SKM-1 treated with dmso at 0.1 percent for 144 hours (cell line): ENCODE data around the gene DNASE1L2.

Experiments
- DNase-seq: peaks from one replicate; lab custom pipeline; 2025; ENCODE audit not compliant: unreplicated experiment; lab: John Stamatoyannopoulos, UW

Gene DNASE1L2

GRCh38 chr16:2223221-2223941 is 12.9 kb upstream of the DNASE1L2 start, which contains the start of gene E4F1:
Gene E4F1, plus strand, starts transcription at chr16:2223591. Its CDS starts 23 bp downstream, at chr16:2223614.
- peak; percentile 98 for DNase-seq

DNA sequence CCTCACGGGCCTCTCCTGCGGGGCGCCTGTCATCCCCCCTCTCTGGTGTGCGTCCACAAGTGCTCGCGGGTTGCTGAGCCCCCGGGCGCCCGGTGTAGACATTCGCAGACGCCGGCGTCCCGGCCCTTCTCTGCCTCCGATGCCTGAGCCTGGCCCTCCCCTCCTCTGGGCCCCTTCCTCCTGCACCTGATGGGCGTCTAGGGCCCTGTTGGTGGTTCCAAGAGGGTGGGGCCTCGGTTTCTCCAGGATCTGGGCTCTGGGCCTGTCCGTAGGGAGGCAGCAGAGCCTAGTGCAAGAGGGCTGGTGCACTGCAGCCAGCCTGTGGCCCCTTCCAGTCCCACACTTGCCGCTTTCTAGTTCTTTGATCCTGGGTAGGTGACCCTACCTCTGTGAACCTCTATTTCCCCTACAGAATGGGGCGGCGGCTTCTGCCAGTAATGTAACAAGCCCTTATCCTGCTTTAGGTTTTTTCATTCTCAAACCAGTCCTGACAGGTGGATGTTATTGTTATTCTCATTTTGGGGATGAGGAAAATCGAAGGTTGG is 12.2 kb upstream of the DNASE1L2 start:
- no peak for DNase-seq

DNA sequence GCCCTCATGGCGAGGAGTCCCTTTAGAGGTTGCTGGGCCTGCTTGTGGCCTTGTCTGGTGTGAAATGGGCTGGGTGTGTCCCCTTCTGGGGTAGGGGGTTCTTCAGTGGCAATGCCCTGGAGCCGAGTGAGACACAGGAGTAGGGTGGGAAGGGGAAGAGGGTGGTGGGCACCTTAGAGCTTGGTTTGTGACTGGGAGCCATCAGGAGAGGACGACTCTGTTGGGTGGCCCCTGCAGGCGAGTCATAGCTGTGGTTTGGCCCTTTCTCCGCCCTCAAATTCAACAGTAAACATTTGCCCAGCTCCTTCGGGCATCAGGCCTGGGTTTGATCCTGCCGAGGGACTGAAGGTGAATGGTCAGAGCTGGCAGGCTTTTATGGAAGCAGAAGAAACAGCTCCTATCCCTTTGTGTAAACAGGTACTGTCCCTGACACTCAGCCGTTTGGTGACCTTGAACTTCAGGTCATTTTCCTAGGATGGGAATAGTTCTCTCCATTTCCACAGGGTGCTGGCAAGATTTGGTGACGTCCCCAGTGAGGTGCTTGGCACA is 9.9 kb upstream of the DNASE1L2 start:
- no peak for DNase-seq

- no peak for DNase-seq
These were observed 9.3 kb upstream of the DNASE1L2 start for GRCh38 chr16:2226918-2227317.

GRCh38 chr16:2228161-2228824 is 8.0 kb upstream of the DNASE1L2 start:
- no peak for DNase-seq

DNA sequence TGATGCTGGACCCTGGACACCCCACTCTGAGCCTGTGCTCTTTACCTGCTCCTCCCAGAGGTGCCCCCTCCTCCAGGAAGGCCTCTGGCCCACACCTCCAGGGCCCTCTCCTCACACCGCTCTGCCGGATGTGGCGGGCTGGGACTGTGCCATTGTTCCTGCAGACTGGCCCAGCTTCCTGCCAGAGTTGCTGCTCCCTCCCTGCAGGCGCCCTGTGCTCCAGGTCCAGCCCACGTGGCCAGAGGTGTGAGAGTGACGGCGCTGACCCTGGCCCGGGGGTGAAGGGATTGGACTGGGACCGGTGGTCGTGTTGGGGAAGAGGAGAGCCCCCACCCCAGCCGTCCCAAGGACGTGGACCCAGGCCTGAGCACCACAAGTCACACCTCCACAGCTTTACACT is 7.2 kb upstream of the DNASE1L2 start:
- DNase-seq = no peak

- no peak for DNase-seq
These were observed 6.5 kb upstream of the DNASE1L2 start for GRCh38 chr16:2229632-2230250.

- DNase-seq = no peak
These were observed 5.9 kb upstream of the DNASE1L2 start for GRCh38 chr16:2230376-2230775.

DNA sequence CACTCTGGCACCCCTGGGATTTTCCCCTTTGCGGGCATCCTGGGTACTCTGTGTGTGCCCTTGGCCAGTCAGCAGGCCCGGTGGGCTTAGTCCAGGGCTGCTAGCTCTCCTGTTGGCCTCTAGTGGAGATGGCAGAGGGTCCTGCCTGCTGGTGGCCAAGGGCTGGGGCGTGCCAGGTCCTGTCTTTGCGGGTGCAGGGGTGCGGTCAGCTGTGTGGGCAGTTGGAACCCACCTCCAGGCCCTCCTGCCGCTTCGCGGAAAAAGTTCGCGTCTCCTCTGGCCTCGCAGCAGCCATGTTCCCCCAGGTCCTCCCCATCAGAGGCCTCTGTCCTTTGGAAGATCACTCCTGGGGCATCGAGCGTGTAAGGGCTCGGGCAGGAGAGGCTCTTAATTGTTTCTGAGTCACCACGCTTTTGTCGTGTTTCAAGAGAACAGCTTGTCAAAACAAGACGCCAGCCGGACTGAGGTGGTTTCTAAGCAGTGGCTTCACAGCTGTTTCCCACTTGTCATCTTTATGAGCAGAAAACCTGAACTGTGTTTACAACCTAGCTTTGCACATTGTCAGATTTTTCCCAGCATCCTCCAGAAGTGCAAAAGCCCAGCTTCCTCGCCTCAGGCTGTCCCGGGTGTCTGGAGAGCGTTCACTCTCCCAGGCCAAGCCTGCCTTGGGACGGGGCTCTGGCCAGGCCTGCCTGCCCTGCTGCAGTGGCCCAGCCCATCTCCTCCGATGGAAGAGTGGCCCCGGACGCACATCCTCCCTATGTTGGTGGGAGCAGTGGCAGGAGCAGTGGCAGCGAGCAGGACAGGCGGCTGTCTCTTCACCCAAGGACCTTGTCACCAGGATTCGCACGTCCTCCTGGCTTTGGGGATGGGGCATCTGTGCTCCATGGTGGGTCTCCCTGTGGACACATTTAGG is 5.0 kb upstream of the DNASE1L2 start:
- no peak for DNase-seq

DNA sequence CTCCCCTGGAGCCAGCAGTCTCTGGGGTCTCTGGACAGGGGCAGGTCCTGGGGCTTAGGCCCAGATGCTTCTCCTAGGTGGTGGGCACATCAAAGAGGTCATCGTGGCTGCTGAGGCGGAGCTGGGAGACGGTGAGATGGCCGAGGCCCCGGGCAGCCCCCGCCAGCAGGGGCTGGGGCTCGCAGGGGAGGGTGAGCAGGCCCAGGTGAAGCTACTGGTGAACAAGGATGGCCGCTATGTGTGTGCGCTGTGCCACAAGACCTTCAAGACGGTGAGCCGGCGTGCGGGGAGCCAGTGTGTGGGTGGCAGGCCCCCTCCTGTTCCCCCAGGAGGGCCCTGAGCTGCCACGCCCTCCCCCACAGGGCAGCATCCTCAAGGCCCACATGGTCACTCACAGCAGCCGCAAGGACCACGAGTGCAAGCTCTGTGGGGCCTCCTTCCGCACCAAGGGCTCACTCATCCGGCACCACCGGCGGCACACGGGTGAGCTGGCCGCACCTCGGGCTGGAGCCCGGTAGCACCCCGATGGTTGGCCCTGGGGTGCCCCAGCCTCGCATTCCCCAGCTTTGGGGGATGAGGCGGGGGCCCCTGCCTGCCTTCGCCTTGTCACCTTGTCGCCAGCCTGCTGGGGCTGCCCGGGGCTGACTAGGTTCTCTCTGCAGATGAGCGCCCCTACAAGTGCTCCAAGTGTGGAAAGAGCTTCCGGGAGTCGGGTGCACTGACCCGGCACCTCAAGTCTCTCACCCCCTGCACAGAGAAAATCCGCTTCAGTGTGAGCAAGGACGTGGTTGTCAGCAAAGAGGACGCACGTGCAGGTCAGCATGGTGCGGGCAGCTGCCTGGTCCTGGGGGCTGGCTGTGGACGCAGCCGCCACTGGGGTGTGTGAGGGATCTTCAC is 3.9 kb upstream of the DNASE1L2 start:
- no peak for DNase-seq

DNA sequence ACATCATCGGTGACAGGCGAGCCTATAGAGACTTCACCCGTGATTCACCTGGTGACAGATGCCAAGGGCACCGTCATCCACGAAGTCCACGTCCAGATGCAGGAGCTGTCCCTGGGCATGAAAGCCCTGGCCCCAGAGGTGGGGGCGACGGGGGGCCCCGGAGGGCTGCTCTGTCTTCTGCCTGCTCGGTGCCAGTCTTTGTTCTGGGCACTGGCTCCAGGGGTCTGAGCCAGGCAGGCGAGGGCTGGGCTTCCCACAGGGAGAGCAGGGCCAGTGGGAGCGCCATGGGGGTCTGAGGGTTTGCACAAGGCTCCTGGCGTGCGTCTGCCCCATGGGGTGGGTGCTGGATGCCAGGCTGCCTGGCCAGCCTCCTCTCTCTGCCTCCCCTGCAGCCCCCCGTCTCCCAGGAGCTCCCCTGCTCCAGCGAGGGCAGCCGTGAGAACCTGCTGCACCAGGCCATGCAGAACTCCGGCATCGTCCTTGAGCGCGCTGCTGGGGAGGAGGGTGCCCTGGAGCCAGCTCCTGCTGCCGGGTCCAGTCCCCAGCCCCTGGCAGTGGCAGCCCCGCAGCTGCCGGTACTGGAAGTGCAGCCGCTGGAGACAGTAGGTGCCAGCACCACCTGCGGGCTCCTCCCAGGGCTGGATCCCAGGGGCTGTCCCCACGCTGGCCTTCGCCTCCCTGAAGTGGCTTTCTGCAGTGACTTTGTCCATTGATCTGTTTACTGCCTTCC is 3.0 kb upstream of the DNASE1L2 start:
- no peak for DNase-seq

DNA sequence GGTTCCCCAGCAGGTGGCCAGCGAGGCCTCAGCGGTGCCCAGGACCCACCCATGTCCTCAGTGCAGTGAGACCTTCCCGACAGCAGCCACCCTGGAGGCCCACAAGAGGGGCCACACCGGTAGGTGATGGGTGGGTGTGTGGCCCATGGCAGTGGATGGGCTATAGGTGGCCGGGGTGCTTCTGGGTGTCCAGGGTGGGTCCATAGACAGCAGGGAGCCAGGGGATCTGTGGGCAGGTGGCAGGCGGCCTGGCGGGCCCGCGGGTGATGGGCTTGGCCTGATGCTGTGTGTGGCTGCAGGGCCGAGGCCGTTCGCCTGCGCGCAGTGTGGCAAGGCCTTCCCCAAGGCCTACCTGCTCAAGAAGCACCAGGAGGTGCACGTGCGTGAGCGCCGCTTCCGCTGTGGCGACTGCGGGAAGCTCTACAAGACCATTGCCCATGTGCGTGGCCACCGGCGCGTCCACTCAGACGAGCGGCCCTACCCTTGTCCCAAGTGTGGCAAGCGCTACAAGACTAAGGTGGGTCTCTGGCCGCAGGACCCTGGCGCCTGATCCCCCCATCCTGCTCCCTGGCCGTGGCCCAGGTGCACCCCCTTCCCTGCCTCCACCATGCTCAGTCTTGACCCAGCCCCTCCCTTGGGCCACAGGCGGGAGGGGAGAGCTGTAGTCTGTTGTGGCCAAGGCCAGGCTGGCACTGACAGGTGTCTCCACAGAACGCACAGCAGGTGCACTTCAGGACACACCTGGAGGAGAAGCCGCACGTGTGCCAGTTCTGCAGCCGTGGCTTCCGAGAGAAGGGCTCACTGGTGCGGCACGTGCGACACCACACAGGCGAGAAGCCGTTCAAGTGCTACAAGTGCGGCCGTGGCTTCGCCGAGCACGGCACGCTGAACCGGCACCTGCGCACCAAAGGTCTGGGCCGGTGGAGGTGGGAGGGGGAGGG is 2.1 kb upstream of the DNASE1L2 start:
- DNase-seq = no peak

GRCh38 chr16:2234813-2235170 is 1.5 kb upstream of the DNASE1L2 start:
- DNase-seq = no peak

DNA sequence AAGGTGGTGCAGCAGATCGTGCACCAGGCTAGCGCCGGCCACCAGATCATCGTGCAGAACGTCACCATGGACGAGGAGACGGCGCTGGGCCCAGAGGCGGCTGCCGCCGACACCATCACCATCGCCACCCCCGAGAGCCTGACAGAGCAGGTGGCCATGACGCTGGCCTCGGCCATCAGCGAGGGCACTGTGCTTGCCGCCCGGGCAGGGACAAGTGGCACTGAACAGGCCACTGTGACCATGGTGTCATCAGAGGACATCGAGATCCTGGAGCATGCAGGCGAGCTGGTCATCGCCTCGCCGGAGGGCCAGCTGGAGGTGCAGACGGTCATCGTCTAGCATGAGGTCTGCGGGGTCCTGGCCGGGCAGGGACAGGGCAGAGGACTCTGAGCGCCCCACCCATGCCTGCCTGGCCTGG is 1.0 kb upstream of the DNASE1L2 start:
- no peak for DNase-seq

GRCh38 chr16:2235695-2236336 is 428 bp upstream of the DNASE1L2 start:
- no peak for DNase-seq

GRCh38 chr16:2237102-2237482 is 848 bp downstream of the DNASE1L2 start:
- DNase-seq = no peak

- no peak for DNase-seq
These were observed 1.4 kb downstream of the DNASE1L2 start for GRCh38 chr16:2237493-2238149.
